Retinal pigment epithelial cell (primary cell): Measurements from ENCODE around the gene ZNF207.

Experiments used
- DNase-seq: peaks from one replicate; pipeline ENCODE4 v3.0.0-alpha.2; 2010; ENCODE audit warnings: low read depth
- H3K4me3 ChIP-seq: 2 replicates; pipeline ENCODE4 v1.5.1; 2011; ENCODE audit warnings: mild to moderate bottlenecking, low read length, control low read depth, moderate library complexity
- TF ChIP-seq, protein P1 (sequence below): conservative IDR thresholded peaks from 2 replicates; pipeline ENCODE4 v1.5.1; 2011; ENCODE audit warnings: low read depth, low read length, control low read depth, inconsistent platforms

Gene ZNF207

DNA sequence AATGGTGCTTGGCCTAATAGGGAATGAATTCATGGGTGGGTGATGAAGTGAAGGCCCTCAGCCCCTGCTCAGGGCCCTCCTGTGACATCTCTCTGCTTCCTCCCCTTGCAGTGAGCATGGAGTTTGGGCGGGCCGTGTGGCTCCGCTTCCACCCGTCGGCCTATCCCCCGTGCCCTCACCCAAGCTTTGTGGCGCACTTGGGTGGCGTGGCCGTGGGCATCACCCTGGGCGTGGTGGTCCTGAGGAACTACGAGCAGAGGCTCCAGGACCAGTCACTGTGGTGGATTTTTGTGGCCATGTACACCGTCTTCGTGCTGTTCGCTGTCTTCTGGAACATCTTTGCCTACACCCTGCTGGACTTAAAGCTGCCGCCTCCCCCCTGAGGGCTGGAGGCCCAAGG lies 29.1 kb upstream of the ZNF207 start:
- no peak overlapping the region for H3K4me3 ChIP-seq
- TF ChIP-seq, protein P1, sequence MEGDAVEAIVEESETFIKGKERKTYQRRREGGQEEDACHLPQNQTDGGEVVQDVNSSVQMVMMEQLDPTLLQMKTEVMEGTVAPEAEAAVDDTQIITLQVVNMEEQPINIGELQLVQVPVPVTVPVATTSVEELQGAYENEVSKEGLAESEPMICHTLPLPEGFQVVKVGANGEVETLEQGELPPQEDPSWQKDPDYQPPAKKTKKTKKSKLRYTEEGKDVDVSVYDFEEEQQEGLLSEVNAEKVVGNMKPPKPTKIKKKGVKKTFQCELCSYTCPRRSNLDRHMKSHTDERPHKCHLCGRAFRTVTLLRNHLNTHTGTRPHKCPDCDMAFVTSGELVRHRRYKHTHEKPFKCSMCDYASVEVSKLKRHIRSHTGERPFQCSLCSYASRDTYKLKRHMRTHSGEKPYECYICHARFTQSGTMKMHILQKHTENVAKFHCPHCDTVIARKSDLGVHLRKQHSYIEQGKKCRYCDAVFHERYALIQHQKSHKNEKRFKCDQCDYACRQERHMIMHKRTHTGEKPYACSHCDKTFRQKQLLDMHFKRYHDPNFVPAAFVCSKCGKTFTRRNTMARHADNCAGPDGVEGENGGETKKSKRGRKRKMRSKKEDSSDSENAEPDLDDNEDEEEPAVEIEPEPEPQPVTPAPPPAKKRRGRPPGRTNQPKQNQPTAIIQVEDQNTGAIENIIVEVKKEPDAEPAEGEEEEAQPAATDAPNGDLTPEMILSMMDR: no peak
- no peak for DNase-seq

DNA sequence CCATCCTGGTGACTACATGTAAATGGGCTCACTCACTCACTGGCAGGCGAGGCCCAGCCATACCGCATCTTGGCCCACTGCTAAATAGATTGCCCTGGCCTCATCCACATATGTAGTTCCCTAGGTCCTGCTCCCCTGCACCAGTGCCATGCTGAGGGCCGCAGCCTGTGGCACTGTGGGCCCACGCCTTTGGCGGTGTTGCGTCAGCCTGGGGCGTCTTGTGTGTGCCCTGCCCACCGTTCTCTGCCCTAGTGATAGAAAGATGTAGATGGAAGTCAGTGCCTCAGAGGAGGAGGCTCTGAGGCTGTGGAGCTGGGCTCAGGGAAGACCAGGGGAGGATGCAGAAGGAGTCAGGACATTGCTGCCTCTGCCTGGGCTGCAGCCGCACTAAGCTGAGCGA lies 26.9 kb upstream of the ZNF207 start:
- no peak overlapping the region for H3K4me3 ChIP-seq
- DNase-seq: no peak
- TF ChIP-seq, protein P1: no peak

DNA sequence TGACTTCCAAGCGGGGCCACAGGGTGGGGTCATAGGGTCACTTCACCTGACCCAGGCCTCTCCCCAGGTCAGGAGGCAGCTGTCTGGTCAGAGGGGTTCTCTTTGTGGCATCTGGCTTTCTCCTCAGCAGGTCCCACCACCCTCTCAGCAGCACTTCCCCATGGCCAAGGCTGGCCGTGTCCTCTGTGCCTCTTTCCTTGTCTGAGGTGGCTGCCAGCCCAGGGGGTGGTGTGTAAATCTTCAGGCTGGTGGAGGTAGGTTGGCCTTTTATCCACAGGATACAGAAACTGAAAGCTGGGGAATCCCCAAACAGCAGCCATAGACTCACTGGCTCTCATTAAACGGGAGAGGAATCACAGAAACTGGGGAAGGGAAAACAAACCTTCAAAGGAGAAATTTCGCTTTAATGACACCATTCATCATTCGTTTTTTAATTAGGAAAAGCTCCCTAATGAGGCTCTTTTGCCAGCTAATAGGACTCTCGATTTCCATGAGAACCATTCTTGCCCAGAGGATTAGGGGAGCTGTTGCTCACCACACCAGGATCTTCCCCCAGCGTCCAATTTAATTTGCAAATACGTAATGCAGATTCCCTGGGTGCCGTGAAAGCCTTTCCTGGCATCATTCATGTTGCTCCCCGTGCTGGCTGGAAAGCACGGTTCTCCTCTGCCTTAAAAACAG lies 26.0 kb upstream of the ZNF207 start:
- DNase-seq: no peak
- TF ChIP-seq, protein P1: no peak
- H3K4me3 ChIP-seq: no peak overlapping the region

DNA sequence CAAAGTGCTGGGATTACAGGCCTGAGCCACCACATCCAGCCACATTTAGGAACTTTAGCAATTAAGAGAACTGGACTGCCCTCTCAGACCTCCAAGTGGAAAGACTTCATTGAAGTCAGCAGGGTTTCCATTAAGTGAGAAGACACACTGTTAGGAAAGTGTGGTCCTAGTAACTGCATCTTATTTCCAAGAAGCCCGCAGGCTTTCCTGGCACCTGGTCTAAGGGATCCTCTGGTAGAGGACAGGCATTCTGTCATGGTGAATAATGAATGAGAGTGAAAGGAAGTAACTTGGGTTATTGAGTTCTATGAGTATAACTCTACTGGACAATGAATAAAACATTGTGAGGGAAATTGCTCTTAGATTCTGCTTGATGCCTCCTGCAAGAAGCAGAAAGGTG lies 22.0 kb upstream of the ZNF207 start:
- no peak for DNase-seq
- TF ChIP-seq, protein P1: no peak
- no peak overlapping the region for H3K4me3 ChIP-seq

DNA sequence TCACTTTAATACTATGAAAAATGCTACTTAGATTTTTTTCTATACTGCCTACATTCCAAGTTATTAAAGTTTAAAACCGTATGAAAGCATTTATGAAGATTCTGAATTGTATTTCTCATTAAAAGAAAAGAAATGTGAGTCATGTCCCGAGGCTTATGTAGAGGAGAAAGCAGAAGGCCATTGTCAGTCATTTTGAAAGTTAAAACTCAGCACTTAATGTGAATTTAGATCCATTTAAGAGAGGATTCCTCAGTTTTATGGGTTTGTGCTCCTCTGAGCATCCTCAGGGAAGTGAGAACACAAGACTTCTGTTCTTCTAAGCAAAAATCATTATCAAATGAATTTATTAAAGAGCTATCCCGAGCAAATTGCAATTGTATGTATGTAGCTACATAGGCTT lies 19.8 kb upstream of the ZNF207 start:
- TF ChIP-seq, protein P1: no peak
- DNase-seq: no peak
- no peak overlapping the region for H3K4me3 ChIP-seq

DNA sequence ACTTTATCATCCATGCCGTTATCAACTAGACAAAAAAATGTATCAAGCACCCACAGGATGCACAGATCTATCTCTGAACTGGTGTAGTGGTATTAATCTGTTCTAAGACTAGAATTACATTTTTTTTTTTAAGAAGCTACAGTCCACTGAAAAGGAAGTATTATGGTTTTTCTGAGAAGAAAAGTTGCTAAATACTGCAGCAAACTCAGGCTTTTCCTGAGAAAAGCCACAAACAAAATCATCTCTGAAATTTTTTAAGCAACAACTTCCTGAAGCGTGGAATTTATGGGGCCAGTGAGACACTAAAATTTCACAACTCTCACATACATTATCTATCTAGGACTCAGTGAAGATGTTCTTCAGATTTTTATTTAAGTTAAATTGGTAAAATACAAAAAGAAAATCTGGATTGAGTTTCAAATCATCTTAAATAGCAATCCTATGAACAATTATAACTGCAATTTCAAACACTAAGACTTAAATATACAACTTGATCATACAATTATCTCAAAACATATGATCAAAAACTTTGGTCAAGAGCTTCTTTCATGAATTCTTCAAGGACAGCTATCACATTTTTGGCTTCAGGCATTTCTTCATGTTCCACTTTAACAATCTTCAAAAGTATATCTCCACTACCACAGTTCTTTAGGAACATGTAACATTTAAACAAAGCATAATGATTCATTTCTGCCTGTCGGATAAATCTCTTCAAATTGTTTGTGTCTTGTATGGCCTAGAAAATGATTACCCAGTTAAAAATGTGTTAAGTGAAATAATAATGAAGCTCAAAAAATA lies 18.5 kb upstream of the ZNF207 start:
- DNase-seq: no peak
- H3K4me3 ChIP-seq: no peak overlapping the region
- TF ChIP-seq, protein P1: no peak

DNA sequence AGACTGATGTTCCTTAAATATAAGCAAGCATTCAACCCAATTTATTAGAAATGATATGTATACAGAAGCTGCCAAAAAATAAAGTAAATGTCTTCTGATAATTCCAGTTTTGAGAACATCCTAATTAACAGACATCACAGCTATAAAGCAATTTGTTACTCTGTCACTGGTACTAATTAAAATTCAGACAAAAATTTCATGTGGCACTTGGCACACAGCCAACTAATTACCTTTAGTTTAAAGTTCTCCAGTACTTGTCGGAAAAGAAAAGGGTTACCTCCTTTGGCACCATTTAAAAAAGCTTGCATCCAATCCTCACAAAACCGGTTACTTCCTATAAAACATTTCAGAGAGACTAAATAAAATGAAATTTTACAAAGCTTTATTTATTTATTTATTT lies 16.8 kb upstream of the ZNF207 start:
- TF ChIP-seq, protein P1: no peak
- DNase-seq: no peak
- no peak overlapping the region for H3K4me3 ChIP-seq
